Suppressor macrophage treated with lipopolysaccharide for 4 hours (primary cell): ENCODE results near the gene RBM39.
"Not testable (repeated sequence)": the region's sequence is repeated elsewhere in the genome, so short reads cannot be mapped to it uniquely, and the experiment has no call there.

Source experiments
- DNase-seq: peaks from one replicate; pipeline ENCODE4 v3.0.0-alpha.2; 2020

The RBM39 gene

DNA sequence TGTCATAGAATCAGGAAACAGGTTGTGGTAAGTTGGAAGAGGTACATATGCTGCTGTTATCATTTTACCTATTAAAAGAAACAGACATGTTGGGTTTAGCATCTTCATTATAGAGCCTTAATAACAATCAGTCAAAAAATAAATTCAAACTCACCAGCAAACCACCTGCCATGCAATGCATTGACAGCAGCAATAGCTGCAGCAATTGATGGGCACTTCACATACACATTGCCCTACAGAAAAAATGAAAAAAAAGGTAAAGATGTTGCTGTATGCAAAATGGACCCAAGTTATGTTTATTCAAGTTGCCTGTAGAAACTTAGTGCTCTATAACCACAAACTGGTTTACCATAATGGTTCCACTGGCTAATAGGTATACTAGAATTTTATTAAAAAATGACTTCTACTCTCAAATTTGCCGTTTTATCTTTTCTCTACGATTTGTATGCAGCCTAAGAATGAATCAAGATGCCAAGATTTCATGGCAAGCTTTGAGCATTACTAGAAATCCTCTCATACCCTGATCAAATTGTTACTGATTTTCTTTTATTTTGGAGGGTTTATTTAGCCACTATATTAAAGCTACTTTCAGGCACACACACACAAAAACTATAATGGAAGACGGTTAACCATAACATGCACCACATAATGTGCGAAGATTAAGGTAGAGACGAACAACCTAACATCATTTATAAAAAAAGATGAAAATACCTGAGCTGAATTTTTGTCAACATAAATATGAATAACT lies 37.4 kb downstream of the RBM39 start:
- no peak for DNase-seq

DNA sequence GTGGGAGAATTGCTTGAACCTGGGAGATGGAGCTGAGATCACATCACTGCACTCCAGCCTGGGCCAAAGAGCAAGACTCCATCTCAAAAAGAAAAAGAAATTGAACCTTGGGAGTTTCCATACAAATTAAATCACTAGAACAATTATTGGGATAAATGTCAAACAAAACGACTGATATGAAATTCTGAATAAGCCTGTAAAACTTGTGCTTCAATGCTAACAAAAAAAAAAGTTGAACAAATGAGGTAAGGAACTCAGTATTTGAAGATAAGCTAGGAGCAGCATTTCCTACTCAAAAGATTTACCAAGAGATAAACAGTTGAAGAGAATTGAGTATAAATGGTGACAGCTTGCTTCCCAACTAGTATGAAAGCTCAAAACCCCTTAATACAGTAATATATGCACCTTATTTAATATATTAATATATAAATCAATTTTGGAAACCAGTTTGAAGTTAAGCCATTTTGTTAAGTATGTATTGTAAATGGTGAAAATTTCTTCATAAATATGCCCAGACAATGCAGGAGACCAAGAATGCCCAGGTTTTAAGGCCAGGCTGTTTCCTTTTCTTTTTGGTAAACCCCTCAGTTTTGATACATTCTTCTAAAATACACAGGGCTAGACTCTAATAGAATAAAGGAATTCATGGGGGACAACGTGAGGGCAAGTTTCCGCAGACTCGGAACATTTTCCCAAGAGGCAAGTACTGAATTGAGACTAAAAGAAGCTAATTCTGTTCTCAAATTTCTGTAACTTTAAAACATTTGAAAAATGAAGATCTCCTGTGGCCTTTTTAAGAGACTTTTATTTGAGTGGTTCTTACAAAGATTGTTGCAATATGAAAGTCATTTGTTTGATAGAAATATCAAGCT lies 39.0 kb downstream of the RBM39 start:
- DNase-seq: no peak

DNA sequence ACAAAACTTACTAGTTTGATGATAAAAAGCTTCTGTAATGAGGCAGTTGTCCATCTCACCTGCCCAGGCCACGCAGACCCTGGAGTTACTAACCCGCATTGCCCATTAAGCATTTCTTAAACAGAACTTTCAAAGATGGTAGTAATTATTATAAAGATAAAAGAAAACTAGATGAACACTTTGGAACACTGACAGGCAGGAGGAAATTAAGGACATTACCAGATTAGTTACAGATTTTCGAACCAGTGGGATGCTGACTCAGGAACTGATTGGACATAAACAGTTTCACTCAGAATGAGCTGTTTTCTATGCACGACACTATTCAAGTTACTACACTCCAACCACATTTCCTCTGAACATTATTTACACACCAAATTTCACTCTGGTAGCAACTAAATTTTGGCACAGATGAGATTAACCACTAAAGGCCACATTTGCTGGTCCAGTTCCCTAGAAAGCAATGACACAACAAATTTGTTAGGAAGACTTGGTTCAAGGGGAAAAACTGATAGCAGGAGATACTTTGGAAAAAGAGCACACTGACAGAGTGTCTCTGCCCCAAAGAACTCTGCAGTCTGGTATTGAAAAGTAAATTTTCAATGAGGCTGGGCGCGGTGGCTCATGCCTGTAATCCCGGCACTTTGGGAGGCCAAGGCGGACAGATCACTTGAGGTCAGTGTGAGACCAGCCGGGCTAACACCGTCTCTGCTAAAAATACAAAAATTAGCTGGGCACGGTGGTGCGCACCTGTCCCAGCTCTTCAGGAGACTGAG lies 39.8 kb downstream of the RBM39 start:
- no peak for DNase-seq

DNA sequence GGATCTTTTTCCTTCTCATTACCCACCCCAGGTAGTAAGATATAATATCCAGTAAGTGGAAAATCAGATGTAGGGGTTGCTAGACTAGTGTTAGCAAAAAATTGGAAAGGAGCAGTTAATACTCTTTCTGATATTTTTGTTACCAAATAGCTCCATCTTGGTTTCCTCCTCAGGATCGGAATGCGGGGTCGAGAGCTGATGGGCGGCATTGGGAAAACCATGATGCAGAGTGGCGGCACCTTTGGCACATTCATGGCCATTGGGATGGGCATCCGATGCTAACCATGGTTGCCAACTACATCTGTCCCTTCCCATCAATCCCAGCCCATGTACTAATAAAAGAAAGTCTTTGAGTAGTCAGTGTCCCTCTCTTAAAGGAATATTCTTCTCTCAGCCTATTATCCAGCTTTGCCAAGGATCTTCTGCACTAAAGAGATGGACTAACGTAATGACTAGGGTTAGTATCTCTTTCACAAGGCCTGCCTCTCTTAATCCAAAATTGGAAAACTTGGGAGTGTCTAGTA lies 41.4 kb downstream of the RBM39 start:
- no peak for DNase-seq

DNA sequence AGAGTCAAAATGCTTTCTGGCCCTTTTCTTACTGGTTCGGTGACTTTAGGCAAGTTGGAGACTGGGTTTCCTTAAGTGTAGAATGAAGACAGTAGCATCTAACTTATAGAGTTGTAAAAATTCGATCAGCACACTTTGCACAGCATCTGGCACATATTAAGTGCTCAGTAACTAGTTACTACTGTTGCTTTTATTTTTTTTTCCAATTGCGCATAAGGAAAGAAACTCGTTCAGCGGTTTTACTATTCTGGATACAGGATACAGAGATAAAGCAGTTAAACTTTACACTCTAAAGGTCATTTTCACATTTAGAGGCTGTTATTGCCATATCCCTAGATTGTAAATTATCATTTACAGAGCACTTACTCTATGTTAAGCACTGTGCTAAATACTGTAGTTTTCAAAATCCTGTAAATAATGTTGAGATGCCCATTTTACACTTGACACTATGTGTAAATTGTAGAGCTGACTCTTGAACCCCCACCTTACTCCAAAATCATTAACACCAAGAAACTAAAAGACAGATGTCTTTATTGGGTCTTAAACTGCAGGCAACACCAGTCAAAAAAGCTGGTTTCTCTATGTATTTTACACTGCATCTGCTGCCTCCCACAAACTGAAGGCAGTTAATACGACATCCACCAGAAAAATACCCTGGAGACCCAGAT lies 42.0 kb downstream of the RBM39 start:
- DNase-seq: no peak

DNA sequence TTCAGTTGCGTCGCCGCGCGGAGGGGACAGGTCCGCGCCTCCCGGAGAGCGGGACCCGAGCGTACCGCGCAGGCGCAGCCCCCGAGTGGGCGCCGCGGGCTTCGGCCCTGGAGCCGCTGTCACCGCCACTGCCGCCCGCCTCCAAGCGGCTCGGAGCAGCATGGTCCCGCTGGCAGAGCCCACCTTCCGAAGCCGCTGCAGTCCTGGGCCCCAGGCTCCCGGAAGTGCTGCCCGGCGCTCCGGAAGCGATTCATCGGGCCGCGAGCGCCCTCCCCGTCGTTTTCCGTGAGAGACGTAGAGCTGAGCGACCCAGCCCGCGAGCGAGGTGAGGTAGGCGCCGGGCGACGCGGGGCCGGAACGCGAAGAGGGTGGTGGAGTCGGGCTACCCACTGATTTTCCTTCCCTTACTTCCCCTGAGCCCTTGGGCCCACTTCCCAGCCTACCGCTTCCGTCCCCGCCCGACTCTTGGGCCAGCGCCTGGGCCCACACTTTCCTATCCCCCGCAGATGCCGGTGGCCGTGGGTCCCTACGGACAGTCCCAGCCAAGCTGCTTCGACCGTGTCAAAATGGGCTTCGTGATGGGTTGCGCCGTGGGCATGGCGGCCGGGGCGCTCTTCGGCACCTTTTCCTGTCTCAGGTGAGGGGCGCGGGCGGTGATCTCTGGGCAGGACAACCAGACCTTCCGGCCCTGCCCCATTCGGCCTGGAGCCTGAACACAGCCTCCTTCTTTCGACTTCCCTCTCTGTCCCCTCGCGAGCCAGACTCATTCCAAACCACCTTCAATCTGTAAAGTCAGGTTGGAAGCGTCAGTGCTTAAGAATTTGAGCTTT lies 42.7 kb downstream of the RBM39 start, which contains the start of the genes NFS1 and ROMO1:
Gene NFS1, minus strand, starts transcription at position 226 of the 830 bp plus-strand sequence. Its CDS starts 64 bp downstream, at position 162.
Gene ROMO1, plus strand, starts transcription at position 279 of the 830 bp plus-strand sequence. Its CDS starts 228 bp downstream, at position 507.
- peak; percentile 91 for DNase-seq

DNA sequence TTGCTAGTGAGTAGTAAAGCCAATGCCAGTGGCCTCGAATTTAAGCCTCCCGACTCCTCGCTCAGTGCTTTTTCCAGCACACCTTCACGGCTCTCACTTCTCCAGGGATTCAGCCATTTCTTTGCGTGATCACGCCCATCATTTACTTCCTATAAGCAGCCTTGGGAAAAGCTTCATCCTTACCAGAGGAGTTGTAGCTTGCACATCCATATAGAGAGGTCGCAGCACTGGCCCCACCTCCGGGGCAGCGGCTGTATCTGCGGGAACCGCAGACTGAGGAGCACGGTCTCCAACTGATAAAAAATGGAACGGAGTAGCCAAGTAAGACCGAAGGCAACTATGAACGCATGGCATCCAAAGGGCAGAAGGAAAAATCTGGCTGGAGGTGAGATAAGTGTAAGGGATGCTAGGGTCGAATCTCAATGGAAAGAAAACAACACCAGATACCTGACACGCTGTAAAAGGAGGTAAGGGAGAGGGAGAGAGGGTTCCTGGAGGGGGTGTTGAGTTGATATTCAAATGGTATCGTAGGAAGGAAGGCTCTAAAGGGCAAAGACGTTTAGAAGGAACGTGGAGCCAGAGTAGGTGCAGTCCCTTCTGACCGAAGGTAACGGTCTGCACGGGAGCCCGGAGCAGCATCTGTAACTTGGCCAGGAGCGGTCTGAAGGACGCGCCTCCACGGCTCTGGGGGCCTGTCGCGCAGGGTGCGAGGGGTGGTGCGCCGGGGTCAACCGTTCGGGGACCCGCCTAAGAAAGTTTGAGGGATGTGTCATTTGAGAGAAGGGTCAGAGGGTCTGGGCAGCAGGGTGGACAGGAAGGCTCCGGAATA lies 43.5 kb downstream of the RBM39 start:
- peak; percentile 6 for DNase-seq

DNA sequence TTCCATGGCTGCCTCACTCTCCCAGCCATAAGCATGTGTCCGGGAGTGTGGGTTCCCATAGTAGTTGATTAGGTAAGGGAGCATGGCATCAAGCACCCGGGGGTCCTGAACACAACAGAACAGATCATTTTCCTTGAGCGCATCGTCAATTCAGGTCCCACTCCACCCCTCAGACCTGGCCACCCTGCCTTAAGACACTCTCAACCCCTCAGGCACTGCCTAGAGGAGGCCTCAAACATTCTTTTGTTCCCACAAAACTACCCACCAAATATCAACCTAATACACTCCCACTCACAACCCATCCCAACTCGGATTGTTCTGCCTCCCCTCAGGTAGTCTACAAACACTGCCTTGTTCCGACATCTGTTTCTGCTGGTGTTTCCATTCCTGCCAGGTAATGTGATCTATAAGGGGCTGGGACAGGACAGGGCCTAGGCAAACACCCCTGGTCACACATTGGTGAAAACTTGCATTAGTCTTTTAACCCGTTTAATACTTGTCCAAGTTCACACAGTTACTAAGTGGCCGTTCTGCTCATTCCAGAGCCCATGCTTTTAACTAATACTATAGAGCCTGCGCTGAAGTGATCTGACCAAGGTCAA lies 44.3 kb downstream of the RBM39 start:
- no peak for DNase-seq

DNA sequence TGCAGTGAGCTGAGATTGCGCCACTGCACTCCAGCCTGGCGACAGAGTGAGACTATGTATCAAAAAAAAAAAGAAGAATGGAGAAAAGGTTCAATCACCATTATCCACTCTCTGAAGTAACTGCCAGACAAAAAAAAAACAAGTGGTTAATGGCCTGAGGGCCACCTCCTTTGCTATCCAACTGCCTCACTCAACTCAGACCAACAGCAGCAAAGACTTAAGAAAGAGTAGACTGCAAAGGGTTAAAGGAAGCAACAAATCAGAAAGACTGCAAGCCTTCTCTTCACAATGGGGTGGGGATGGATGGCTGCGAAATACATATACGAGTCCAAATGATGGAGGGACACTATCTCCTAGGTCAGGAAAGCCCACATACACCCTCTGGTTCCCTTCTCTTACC lies 46.1 kb downstream of the RBM39 start:
- no peak for DNase-seq

DNA sequence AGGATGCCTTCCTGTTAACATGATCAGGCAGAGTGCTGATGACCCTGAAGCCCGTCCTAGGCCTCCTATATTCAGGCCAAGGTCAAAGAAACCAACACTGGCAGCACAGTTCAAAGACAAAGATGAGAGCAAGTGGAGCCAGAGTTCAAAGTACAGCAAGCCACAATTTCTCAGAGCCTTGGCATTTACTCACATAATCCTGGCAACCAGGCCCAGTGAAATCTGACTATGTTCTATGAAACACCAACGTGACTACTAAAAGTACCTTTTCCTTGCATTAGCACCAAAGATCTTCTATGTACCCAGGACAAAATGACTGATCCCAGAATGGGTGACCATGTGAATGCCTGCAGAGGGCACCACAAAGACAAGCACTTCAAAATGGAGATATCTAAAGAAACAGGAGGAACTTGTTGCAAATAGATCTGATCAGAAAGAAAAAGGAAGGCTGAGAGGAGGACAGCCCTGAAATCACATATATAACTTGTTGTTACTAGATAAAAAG lies 46.8 kb downstream of the RBM39 start:
- DNase-seq: no peak

DNA sequence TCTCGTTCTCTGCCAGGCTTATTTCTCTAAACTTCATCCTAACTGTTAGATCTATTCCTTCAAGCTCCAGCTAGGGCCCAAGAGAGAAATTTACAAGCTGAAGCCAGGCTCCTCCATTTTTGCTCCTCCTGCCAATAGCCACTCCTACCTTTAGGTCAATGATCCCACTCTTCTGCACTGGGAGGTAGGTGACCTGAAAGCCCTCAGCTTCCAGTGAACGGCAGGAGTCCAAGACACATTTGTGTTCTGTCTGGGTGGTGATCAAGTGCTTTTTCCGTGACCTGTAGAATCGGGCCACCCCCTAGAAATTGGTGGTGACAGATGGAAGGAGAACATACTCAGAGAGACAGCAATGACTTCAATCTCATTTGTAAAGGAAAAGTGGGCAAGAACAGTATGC lies 51.8 kb downstream of the RBM39 start:
- no peak for DNase-seq

DNA sequence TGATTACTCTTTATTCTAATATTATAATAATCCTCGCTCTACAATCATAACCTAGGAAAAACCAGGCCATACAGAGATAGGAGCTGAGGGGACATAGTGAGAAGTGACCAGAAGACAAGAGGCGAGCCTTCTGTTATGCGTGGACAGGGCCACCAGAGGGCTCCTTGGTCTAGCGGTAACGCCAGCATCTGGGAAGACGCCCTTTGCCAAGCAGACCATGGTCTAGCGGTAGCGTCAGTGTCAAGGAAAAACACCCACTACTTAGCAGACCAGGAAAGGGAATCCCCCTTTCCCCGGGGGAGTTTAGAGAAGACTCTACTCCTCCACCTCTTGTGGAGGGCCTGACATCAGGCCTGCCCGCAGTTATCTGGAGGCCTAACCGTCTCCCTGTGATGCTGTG lies 55.2 kb downstream of the RBM39 start:
- DNase-seq: not testable (repeated sequence)

DNA sequence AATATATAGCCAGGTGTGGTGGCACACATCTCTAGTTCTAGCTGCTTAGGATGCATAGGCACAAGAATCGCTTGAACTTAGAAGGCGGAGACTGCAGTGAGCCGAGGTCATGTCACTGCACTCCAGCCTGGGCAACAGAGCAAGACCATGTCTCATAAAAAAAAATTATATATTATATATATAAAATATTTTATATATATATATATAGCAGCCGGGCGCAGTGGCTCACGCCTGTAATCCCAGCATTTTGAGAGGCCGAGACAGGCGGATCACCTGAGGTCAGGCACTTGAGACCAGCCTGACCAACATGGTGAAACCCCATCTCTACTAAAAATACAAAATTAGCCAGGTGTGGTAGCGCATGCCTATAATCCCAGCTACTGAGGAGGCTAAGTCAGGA lies 56.7 kb downstream of the RBM39 start:
- not testable (repeated sequence) for DNase-seq

DNA sequence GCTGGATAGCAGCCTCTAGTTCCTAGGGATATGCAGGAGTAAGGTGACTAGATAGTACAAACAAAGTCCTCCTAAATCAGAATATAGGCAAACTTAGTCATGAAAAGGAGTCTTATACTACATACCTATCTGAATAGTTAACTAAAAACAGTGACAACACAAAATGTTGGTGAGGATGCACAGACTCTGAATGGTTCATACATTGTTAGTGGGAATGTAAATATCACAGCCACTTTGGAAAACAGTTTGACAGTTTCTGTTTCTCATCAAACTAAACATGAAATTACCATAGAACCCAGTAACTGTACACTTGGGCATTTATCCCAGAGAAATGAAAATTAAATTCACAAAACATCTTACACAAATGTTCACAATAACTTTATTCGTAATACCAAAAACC lies 60.1 kb downstream of the RBM39 start:
- DNase-seq: no peak

DNA sequence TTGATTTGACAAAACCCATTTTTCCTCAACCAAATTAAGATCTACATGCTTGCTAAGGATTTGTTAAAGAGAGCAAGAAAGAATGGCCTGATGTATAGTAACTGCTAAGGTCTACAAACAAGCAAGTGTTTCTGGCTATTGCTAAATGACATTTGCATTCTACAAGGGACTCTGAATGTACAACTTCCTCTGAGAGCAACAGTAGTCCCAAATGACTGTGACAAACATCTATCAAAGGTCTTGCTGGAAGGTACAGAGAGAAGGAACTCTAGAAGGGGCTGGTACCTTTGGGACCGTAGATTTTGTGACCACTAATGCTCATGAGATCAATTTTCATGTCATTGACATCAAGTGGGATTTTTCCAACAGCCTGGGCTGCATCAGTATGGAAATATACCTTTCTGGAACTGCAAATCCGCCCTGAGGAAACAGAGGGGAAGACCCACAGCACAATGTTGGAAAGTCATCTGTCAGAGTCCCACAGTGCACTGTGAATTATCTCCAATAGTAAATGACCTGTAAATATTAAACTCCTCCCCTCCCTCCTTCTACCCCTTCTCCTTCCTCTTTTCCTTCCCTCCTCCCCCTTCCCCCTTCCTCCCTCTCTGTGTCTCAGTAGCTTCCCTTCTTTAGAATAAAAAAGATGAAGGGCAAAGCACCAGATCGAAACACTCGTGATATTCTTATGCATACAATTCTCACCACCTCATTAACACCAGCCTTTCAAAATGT lies 61.4 kb downstream of the RBM39 start:
- DNase-seq: peak; percentile 48

DNA sequence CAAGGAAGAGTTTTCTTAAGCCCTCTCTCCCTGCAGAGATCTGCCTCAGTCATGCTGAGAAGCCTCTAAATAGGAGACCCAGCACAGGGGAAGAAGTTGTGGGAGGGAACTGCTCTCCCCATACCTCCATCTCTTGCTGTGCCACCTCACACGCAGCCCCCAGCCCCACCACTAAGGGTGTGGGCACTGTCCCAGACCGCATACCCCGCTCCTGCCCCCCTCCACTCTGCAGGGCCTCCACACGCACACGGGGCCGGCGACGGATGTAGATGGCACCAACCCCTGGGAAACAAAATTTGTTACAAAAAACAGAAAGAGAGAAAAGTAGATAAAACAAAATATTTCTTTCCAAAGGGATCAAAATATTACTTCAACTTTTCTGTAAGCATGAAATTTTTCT lies 67.1 kb downstream of the RBM39 start:
- no peak for DNase-seq

DNA sequence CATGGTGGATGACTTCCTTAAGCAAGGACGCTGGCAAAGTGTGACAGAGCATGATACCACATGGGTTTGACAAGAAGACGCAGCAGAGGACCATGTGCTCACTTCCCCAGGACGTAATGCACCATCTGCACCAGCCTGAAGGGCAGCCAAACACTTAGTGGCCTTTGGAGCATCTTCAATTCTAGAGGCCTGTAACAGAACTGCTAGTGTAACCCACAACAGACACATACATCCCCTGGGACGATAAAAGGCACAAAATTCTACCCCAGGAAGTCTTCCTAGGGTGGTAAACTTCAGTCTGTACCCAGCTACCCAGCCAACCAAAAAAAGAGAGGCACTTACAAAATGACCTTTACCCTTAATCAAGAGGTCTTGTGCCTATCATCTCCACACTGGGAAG lies 68.2 kb downstream of the RBM39 start:
- no peak for DNase-seq

DNA sequence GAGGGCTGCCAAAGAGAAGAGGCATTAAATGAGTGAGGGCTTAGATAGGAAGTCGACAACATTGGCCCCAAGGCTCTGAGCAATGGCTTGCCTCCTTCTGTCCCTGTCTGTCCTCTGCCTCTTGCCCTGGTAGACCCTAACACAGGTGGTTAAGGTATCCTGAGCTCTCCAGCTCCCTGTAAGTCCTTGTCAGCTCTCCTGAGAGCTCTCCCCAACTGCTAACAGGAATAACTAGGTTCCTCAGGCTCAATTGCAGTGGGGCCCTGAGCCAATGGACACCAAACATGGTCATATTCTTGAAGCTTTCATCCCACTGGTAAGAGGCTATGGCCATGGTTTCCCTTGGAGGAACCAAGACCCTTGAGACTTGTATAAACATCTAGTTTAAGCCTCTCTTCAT lies 72.4 kb downstream of the RBM39 start:
- no peak for DNase-seq

DNA sequence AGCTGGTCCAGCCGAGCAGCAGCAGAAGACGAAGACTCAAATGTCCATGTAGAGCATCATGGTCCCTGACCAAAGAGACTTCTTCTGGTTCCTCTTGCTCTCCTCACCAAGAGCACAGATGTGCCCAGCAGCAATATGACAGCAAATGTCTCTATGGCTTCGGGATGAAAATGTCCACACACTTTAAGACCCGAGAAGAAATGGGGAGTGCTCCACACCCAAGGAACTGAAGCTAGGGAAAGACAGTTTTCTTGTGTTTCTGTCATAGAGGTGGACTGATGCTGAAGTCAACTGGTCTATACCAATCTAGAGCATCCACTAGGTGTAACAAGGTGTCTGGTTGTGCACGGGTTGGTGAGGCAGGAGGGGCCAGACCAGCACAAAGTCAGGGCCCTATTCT lies 72.8 kb downstream of the RBM39 start:
- no peak for DNase-seq
